ENCODE results near the gene STPG2.

Gene STPG2

DNA sequence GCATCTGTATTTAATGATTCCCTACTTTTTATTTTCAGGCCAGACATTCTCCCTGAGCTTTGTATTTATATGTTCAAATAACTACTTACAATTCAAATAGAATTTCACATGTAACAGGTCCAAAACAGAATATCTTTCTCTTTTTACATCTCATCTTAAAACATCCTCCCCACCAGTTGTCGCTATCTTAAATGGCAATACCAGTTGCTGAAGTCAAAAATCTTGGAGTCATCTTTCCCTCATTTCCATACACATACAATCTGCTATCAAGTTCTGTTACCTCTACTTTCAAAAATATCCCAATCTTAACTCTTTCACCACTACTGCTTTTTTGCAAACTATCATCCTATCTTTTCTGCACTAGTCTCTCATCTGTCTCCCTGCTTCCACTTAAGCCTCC lies 330.5 kb downstream of the STPG2 start:
- no peaks in the 10 kb centered on the region for H3K36me3 ChIP-seq
- no peaks in the 10 kb centered on the region for H3K27me3 ChIP-seq
- no peak for DNase-seq
- TF ChIP-seq, protein P1, sequence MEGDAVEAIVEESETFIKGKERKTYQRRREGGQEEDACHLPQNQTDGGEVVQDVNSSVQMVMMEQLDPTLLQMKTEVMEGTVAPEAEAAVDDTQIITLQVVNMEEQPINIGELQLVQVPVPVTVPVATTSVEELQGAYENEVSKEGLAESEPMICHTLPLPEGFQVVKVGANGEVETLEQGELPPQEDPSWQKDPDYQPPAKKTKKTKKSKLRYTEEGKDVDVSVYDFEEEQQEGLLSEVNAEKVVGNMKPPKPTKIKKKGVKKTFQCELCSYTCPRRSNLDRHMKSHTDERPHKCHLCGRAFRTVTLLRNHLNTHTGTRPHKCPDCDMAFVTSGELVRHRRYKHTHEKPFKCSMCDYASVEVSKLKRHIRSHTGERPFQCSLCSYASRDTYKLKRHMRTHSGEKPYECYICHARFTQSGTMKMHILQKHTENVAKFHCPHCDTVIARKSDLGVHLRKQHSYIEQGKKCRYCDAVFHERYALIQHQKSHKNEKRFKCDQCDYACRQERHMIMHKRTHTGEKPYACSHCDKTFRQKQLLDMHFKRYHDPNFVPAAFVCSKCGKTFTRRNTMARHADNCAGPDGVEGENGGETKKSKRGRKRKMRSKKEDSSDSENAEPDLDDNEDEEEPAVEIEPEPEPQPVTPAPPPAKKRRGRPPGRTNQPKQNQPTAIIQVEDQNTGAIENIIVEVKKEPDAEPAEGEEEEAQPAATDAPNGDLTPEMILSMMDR (IDR thresholded peaks at IDR 0.05; ENCODE audit: low read depth, low read length), result no peak
- no peaks in the 10 kb centered on the region for H3K9me3 ChIP-seq
- no peak overlapping the region for H3K4me3 ChIP-seq (ENCODE audit: low read depth, low read length)
- peaks cover 2% of the 10 kb centered on the region; the same call in 1 of the 2 replicates for H3K4me1 ChIP-seq

- no peaks in the 10 kb centered on the region for H3K4me1 ChIP-seq
Observed at GRCh38 chr4:97786306-97786920, 356.9 kb downstream of the STPG2 start.

DNA sequence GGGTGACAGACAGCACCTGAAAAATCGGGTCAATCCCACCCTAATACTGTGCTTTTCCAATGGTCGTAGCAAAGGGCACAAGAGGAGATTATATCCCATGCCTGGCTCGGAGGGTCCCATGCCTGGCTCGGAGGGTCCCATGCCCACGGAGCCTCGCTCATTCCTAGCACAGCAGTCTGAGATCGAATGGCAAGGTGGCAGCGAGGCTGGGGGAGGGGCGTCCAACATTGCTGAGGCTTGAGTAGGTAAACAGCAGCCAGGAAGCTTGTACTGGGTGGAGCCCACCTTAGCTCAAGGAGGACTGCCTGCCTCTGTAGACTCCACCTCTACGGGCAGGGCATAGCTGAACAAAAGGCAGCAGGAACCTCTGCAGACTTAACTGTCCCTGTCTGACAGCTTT lies 365.1 kb downstream of the STPG2 start:
- no peaks in the 10 kb centered on the region for H3K27me3 ChIP-seq

More at GRCh38 chr4:97786306-97786920, 356.9 kb downstream of the STPG2 start:
- DNase-seq, result no peak
- H3K9me3 ChIP-seq, result no peaks in the 10 kb centered on the region
- H3K36me3 ChIP-seq, result no peaks in the 10 kb centered on the region
- H3K27me3 ChIP-seq, result no peaks in the 10 kb centered on the region
- TF ChIP-seq, protein P1 (IDR thresholded peaks at IDR 0.05; ENCODE audit: low read depth, low read length), result no peak
- no peak overlapping the region for H3K4me3 ChIP-seq (ENCODE audit: low read depth, low read length)

GRCh38 chr4:97774347-97774989 lies 368.8 kb downstream of the STPG2 start:
- Histone ChIP-seq H3K9me3 (no peaks in the 10 kb centered on the region), H3K36me3 (no peaks in the 10 kb centered on the region), H3K4me1 (no peaks in the 10 kb centered on the region), H3K4me3 (ENCODE audit: low read depth, low read length) (no peak overlapping the region), H3K27me3 (no peaks in the 10 kb centered on the region)
- TF ChIP-seq, protein P1 (IDR thresholded peaks at IDR 0.05; ENCODE audit: low read depth, low read length), result no peak
- DNase-seq, result no peak

More for the DNA sequence above, 365.1 kb downstream of the STPG2 start:
- no peak overlapping the region for H3K4me3 ChIP-seq (ENCODE audit: low read depth, low read length)
- TF ChIP-seq, protein P1 (IDR thresholded peaks at IDR 0.05; ENCODE audit: low read depth, low read length), result no peak
- no peaks in the 10 kb centered on the region for H3K9me3 ChIP-seq
- no peaks in the 10 kb centered on the region for H3K36me3 ChIP-seq
- DNase-seq, result no peak
- no peaks in the 10 kb centered on the region for H3K4me1 ChIP-seq

GRCh38 chr4:97770222-97770621 lies 373.1 kb downstream of the STPG2 start:
- Histone ChIP-seq H3K36me3 (no peaks in the 10 kb centered on the region), H3K9me3 (no peaks in the 10 kb centered on the region), H3K27me3 (no peaks in the 10 kb centered on the region), H3K4me3 (ENCODE audit: low read depth, low read length) (no peak overlapping the region), H3K4me1 (no peaks in the 10 kb centered on the region)
- no peak for DNase-seq
- TF ChIP-seq, protein P1 (IDR thresholded peaks at IDR 0.05; ENCODE audit: low read depth, low read length), result no peak

GRCh38 chr4:97762115-97762512 lies 381.2 kb downstream of the STPG2 start:
- Histone ChIP-seq H3K4me1 (peaks cover 12% of the 10 kb centered on the region), H3K27me3 (no peaks in the 10 kb centered on the region), H3K9me3 (no peaks in the 10 kb centered on the region), H3K36me3 (no peaks in the 10 kb centered on the region), H3K4me3 (ENCODE audit: low read depth, low read length) (no peak overlapping the region)
- TF ChIP-seq, protein P1 (IDR thresholded peaks at IDR 0.05; ENCODE audit: low read depth, low read length), result no peak
- no peak for DNase-seq
